SK-N-SH (cell line): ENCODE data around the gene EPGN. TPM values are rescaled to one million over a fixed set of nuclear protein-coding genes. Genes with fewer than 3 reads are reported as not detected.

Experiments
- CTCF ChIA-PET: fragments of 300-600, 350-600 bp; formaldehyde crosslinking; extraction: SDS; loops from one replicate; lab custom pipeline; 2021; lab: Yijun Ruan, JAX
- POLR2A ChIA-PET: fragments of 350-600 bp; sonication (Branson Sonifier 250); formaldehyde crosslinking; extraction: SDS; loops from one replicate; lab custom pipeline; 2020; ENCODE audit warnings: antibody characterized with exemption, inconsistent platforms; lab: Yijun Ruan, JAX
- DNase-seq: peaks from one replicate; pipeline ENCODE4 v3.0.0; 2012
- H2AFZ ChIP-seq: fragments of 200-600 bp; sonication (generic); 2 replicates; pipeline ENCODE4 v1.8.1; 2016; ENCODE audit warnings: antibody characterized with exemption, mild to moderate bottlenecking, low read depth
- H3F3A ChIP-seq: fragments of 200-600 bp; sonication (generic); replicated peaks from 2 replicates; pipeline ENCODE3; 2016; ENCODE audit warnings: antibody characterized with exemption, mild to moderate bottlenecking; ENCODE audit not compliant: insufficient read depth
- H3K27ac ChIP-seq, 2 experiments: fragments of 200-500 bp in 1 of 2; fragments of 200-600 bp in 1 of 2; sonication (Bioruptor generic) in 1 of 2; sonication (generic), shearing (Covaris generic) in 1 of 2; 2 replicates each; pipeline versions ENCODE4 v1.5.1 to v1.6.1; 2014 to 2016; ENCODE audit warnings: low read depth in 2 of 2, inconsistent platforms in 1 of 2, low read length in 1 of 2, mild to moderate bottlenecking in 1 of 2, mixed read lengths in 1 of 2
- H3K27me3 ChIP-seq: fragments of 200-600 bp; sonication (generic), shearing (Covaris generic); 2 replicates; pipeline ENCODE4 v1.6.1; 2016; ENCODE audit warnings: mixed run types; ENCODE audit not compliant: insufficient read depth
- H3K36me3 ChIP-seq, 2 experiments: fragments of 200-500 bp in 1 of 2; fragments of 200-600 bp in 1 of 2; sonication (Bioruptor generic) in 1 of 2; sonication (generic) in 1 of 2; replicated peaks in 1 of 2; 2 replicates each; pipeline versions ENCODE3 to v1.5.1; 2014 to 2016; ENCODE audit warnings: low read length in 1 of 2, mild to moderate bottlenecking in 1 of 2; ENCODE audit not compliant: insufficient read depth in 2 of 2, control insufficient read depth in 1 of 2
- H3K4me1 ChIP-seq, 2 experiments: fragments of 200-500 bp in 1 of 2; fragments of 200-600 bp in 1 of 2; sonication (Bioruptor generic) in 1 of 2; sonication (generic), shearing (Covaris generic) in 1 of 2; 2 replicates each; pipeline versions ENCODE4 v1.5.1 to v1.6.1; 2014 to 2016; ENCODE audit warnings: low read depth in 1 of 2, low read length in 1 of 2, mixed run types in 1 of 2; ENCODE audit not compliant: insufficient read depth in 2 of 2, control insufficient read depth in 1 of 2
- H3K4me2 ChIP-seq: fragments of 200-600 bp; sonication (generic), shearing (Covaris generic); 2 replicates; pipeline ENCODE4 v1.6.1; 2017; ENCODE audit warnings: mixed run types
- H3K4me3 ChIP-seq, 2 experiments: fragments of 200-500 bp in 1 of 2; fragments of 200-600 bp in 1 of 2; sonication (Bioruptor generic) in 1 of 2; sonication (generic), shearing (Covaris generic) in 1 of 2; 2 replicates each; pipeline versions ENCODE4 v1.5.1 to v1.8.1; 2014 to 2016; ENCODE audit warnings: low read depth in 2 of 2, inconsistent platforms in 1 of 2, low read length in 1 of 2, mild to moderate bottlenecking in 1 of 2, mixed read lengths in 1 of 2, moderate library complexity in 1 of 2
- H3K79me2 ChIP-seq: fragments of 200-600 bp; sonication (generic); 2 replicates; pipeline ENCODE4 v1.8.1; 2017; ENCODE audit warnings: mild to moderate bottlenecking; ENCODE audit not compliant: insufficient read depth
- H3K9ac ChIP-seq: fragments of 200-600 bp; sonication (generic); 2 replicates; pipeline ENCODE4 v1.6.1; 2017; ENCODE audit warnings: mixed run types
- H3K9me2 ChIP-seq: fragments of 200-600 bp; sonication (generic); 2 replicates; pipeline ENCODE4 v1.6.1; 2017; ENCODE audit warnings: mixed run types
- H3K9me3 ChIP-seq: fragments of 200-600 bp; sonication (generic); 2 replicates; pipeline ENCODE4 v1.6.1; 2017; ENCODE audit warnings: mixed run types, mild to moderate bottlenecking, moderate library complexity
- H4K20me1 ChIP-seq: fragments of 200-600 bp; sonication (generic); 2 replicates; pipeline ENCODE4 v1.6.1; 2017; ENCODE audit warnings: mild to moderate bottlenecking, mixed run types; ENCODE audit not compliant: insufficient read depth
- CHD2 ChIP-seq: fragments of 150-350 bp; IDR thresholded peaks from 2 replicates; pipeline ENCODE4 v1.6.1; 2018; ENCODE audit warnings: low read length; ENCODE audit not compliant: partially characterized antibody
- ELF1 ChIP-seq: IDR thresholded peaks from 2 replicates; pipeline ENCODE4 v1.4.0; 2012
- EP300 ChIP-seq, 2 experiments: IDR thresholded peaks; 2 replicates each; pipeline versions ENCODE4 v1.4.0 to v1.6.1; 2012; ENCODE audit warnings: borderline replicate concordance in 1 of 2, low read depth in 1 of 2, low read length in 1 of 2
- EZH2phosphoT487 ChIP-seq: fragments of 200-600 bp; sonication (generic); IDR thresholded peaks from 2 replicates; pipeline ENCODE4 v1.6.1; 2017; ENCODE audit warnings: low read depth, mixed run types, mild to moderate bottlenecking, antibody characterized with exemption, moderate library complexity, borderline replicate concordance
- FOSL2 ChIP-seq: IDR thresholded peaks from 2 replicates; pipeline ENCODE4 v1.4.0; 2012; ENCODE audit warnings: low read depth, mild to moderate bottlenecking, moderate library complexity, borderline replicate concordance
- FOXM1 ChIP-seq: IDR thresholded peaks from 2 replicates; pipeline ENCODE4 v1.4.0; 2012; ENCODE audit warnings: low read depth, mild to moderate bottlenecking
- GABPA ChIP-seq: IDR thresholded peaks from 2 replicates; pipeline ENCODE4 v1.4.0; 2012; ENCODE audit warnings: low read depth, mild to moderate bottlenecking
- GATA2 ChIP-seq: sonication (generic); formaldehyde crosslinking; IDR thresholded peaks from 2 replicates; pipeline ENCODE4 v1.5.0; 2020; ENCODE audit warnings: mild to moderate bottlenecking, missing genetic modification reagents
- JUND ChIP-seq: IDR thresholded peaks from 2 replicates; pipeline ENCODE4 v1.4.0; 2012
- NFIC ChIP-seq: IDR thresholded peaks from 2 replicates; pipeline ENCODE4 v1.4.0; 2012; ENCODE audit warnings: borderline replicate concordance
- PBX3 ChIP-seq: IDR thresholded peaks from 2 replicates; pipeline ENCODE4; 2012
- RAD21 ChIP-seq: IDR thresholded peaks from 2 replicates; pipeline ENCODE4 v1.6.1; 2012; ENCODE audit warnings: mild to moderate bottlenecking, low read length
- RFX5 ChIP-seq: IDR thresholded peaks from 2 replicates; pipeline ENCODE4 v1.6.1; 2012; ENCODE audit warnings: mild to moderate bottlenecking, improper control_type of control experiment, low read length
- SIN3A ChIP-seq: IDR thresholded peaks from 2 replicates; pipeline ENCODE4 v1.6.1; 2012; ENCODE audit warnings: low read depth, mild to moderate bottlenecking, low read length, moderate library complexity, borderline replicate concordance
- TAF1 ChIP-seq: IDR thresholded peaks from 2 replicates; pipeline ENCODE4 v1.6.1; 2012; ENCODE audit warnings: low read depth, mild to moderate bottlenecking, low read length, moderate library complexity, borderline replicate concordance
- ZBTB33 ChIP-seq: IDR thresholded peaks from 2 replicates; pipeline ENCODE4 v1.4.0; 2012; ENCODE audit warnings: low read depth, borderline replicate concordance
- WGBS: methylation state at CpG from one replicate; pipeline ENCODE4 v1.1.6; 2017; ENCODE audit warnings: low lambda C conversion rate; 5-methylcytosine and 5-hydroxymethylcytosine counted together
- polyA plus RNA-seq, 3 experiments: library from polyadenylated mRNA; depleted of rRNA; stranded (reverse); fragments of >200 nt; gene quantifications; 2 replicates each; pipeline ENCODE4 v1.2.3, GENCODE V29; 2012
- TF ChIP-seq, protein P1 (sequence below): IDR thresholded peaks from 2 replicates; pipeline ENCODE4 v1.6.1; 2012; ENCODE audit warnings: mild to moderate bottlenecking, low read depth, low read length, moderate library complexity

EPGN gene
- polyA plus RNA-seq, 1 of the 3 experiments (the other 2 are of a cell fraction), result 0.23 TPM

DNA sequence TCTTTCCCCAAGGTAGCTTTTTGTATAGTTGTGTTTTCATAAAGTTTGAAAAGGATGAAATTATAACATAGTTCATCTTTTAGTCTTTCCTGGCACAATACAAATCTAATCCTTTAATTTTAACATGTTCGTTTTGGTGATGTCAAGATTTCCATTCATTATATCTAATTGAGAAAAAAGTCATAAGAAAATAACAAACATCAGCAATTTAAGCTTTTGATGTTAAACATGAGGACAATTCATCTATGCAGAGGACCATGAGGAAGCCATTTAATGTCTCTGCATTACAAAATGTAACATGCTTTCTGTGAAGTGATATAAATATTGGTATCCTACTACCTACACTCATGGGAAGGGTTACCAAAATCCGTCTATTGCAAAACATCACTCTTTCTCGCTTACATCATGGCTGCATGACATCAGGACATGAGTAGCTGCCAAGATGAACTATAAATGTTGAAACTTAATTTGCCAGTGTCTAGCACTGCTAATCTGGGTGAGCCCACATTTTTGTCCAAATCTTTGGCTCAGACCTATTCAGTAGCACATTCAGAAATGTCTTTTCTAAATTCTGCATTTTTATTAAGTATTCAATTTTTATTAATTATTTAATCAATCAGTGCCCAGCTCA lies 9.5 kb downstream of the EPGN start (continued):
- TF ChIP-seq ZBTB33, result no peak
- TF ChIP-seq GATA2, result no peak
- TF ChIP-seq NFIC, result no peak
- TF ChIP-seq TAF1, result no peak
- no peak for TF ChIP-seq ELF1
- TF ChIP-seq, all 33 proteins: peak for 0

DNA sequence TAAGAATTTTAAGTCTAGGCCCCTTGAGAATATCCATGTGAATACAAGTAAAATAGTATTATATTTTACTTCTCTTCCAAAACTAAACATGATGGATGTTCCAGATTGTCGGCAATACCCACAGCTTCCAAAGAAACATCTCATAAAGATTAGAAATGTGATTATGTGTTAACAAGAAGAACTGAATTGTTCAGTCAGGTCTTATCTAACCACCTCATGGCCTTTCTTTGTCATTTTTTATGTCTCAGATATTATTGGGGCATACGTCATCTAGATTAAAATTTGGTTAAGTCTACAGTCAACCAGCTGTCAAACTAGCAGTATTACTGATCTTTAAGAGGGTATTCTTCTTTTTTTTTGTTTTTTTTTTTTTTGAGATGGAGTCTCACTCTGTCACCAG lies 10.0 kb downstream of the EPGN start:
- POLR2A ChIA-PET, result no interaction called here
- peaks cover 22% of the 10 kb centered on the region for H3K27me3 ChIP-seq
- H3F3A ChIP-seq, result no peaks in the 10 kb centered on the region
- no peak overlapping the region for H3K4me2 ChIP-seq
- CTCF ChIA-PET, result interaction anchor here (1.8 kb wide), 1 partner anchor 90 kb away, joined by 8 read pairs; no protein-coding TSS in a partner anchor
- no peak overlapping the region for H3K4me3 ChIP-seq
- H3K9ac ChIP-seq, result no peak overlapping the region
- 16% methylated on average over 2 of the region's 2 CpGs for WGBS
- H3K9me2 ChIP-seq, result no peaks in the 10 kb centered on the region
- TF ChIP-seq RFX5, result no peak
- no peak for TF ChIP-seq PBX3
- no peak for TF ChIP-seq FOSL2
- no peak for TF ChIP-seq JUND
- no peak for TF ChIP-seq NFIC
- TF ChIP-seq GABPA, result no peak
- no peak for TF ChIP-seq ZBTB33
- no peak for TF ChIP-seq RAD21
- TF ChIP-seq CHD2, result no peak
- TF ChIP-seq FOXM1, result no peak
- no peak for TF ChIP-seq EP300 (IDR thresholded peaks at IDR 0.05; ENCODE audit: borderline replicate concordance in 1 of 2, low read depth in 1 of 2, low read length in 1 of 2)
- TF ChIP-seq SIN3A, result no peak
- TF ChIP-seq EZH2phosphoT487, result no peak
- TF ChIP-seq ELF1, result no peak
- TF ChIP-seq, protein P1, sequence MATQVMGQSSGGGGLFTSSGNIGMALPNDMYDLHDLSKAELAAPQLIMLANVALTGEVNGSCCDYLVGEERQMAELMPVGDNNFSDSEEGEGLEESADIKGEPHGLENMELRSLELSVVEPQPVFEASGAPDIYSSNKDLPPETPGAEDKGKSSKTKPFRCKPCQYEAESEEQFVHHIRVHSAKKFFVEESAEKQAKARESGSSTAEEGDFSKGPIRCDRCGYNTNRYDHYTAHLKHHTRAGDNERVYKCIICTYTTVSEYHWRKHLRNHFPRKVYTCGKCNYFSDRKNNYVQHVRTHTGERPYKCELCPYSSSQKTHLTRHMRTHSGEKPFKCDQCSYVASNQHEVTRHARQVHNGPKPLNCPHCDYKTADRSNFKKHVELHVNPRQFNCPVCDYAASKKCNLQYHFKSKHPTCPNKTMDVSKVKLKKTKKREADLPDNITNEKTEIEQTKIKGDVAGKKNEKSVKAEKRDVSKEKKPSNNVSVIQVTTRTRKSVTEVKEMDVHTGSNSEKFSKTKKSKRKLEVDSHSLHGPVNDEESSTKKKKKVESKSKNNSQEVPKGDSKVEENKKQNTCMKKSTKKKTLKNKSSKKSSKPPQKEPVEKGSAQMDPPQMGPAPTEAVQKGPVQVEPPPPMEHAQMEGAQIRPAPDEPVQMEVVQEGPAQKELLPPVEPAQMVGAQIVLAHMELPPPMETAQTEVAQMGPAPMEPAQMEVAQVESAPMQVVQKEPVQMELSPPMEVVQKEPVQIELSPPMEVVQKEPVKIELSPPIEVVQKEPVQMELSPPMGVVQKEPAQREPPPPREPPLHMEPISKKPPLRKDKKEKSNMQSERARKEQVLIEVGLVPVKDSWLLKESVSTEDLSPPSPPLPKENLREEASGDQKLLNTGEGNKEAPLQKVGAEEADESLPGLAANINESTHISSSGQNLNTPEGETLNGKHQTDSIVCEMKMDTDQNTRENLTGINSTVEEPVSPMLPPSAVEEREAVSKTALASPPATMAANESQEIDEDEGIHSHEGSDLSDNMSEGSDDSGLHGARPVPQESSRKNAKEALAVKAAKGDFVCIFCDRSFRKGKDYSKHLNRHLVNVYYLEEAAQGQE, result no peak
- TF ChIP-seq GATA2, result no peak
- no peaks in the 10 kb centered on the region; a peak in 1 of 4 replicates for H3K4me1 ChIP-seq
- H3K27ac ChIP-seq, result no peak overlapping the region
- no peak for DNase-seq
- no peaks in the 10 kb centered on the region for H3K79me2 ChIP-seq
- H3K36me3 ChIP-seq, result no peaks in the 10 kb centered on the region
- no peak overlapping the region for H2AFZ ChIP-seq
- H3K9me3 ChIP-seq, result no peaks in the 10 kb centered on the region
- no peaks in the 10 kb centered on the region for H4K20me1 ChIP-seq
